PC-9 (cell line): Measurements from ENCODE around the gene INS. TPM values are rescaled to one million over a fixed set of nuclear protein-coding genes. Genes with fewer than 3 reads are reported as not detected.

Experiments
- BruUV-seq: library from RNA; stranded (reverse); fragments of 400-500 nt; replicated peaks from 2 replicates; lab custom pipeline; 2021; lab: Mats Ljungman, UMichigan
- CTCF ChIA-PET: fragments of 300-600 bp; sonication (Branson Sonifier 250); formaldehyde crosslinking; loops from one replicate; lab custom pipeline; 2022; ENCODE audit warnings: antibody characterized with exemption; lab: Charles Lee
- POLR2A ChIA-PET: fragments of 300-600 bp; sonication (Branson Sonifier 250); formaldehyde crosslinking; loops from one replicate; lab custom pipeline; 2022; ENCODE audit warnings: antibody characterized with exemption; ENCODE audit not compliant: unreplicated experiment; lab: Charles Lee
- DNase-seq, 2 experiments: peaks; one replicate each; pipeline versions ENCODE4 v3.0.0 to v3.0.0-alpha.2; 2015 to 2022; ENCODE audit warnings: mixed read lengths in 1 of 2
- H2AFZ ChIP-seq: fragments of 200-600 bp; sonication (generic); 2 replicates; pipeline ENCODE4 v1.8.1; 2017; ENCODE audit warnings: antibody characterized with exemption
- H3F3A ChIP-seq: fragments of 200-600 bp; sonication (generic); 2 replicates; pipeline ENCODE4 v1.8.1; 2017; ENCODE audit warnings: antibody characterized with exemption, mild to moderate bottlenecking, low read depth; ENCODE audit not compliant: insufficient read depth
- H3K27ac ChIP-seq: fragments of 200-600 bp; sonication (generic); 2 replicates; pipeline ENCODE4 v1.6.1; 2016; ENCODE audit warnings: mixed run types
- H3K27me3 ChIP-seq: fragments of 200-600 bp; sonication (generic); 2 replicates; pipeline ENCODE4 v1.6.1; 2016; ENCODE audit warnings: low read depth, mixed run types; ENCODE audit not compliant: insufficient read depth
- H3K36me3 ChIP-seq: fragments of 200-600 bp; sonication (generic); 2 replicates; pipeline ENCODE4 v1.6.1; 2016; ENCODE audit warnings: low read depth, mixed run types
- H3K4me1 ChIP-seq: fragments of 200-600 bp; sonication (generic); replicated peaks from 2 replicates; pipeline ENCODE4 v1.6.1; 2016; ENCODE audit warnings: mixed run types; ENCODE audit not compliant: insufficient read depth
- H3K4me2 ChIP-seq: fragments of 200-600 bp; sonication (generic); 2 replicates; pipeline ENCODE4 v1.6.1; 2017; ENCODE audit warnings: mixed run types
- H3K4me3 ChIP-seq: fragments of 200-600 bp; sonication (generic); 2 replicates; pipeline ENCODE4 v1.6.1; 2016; ENCODE audit warnings: mixed run types
- H3K79me2 ChIP-seq: fragments of 200-600 bp; sonication (generic); 2 replicates; pipeline ENCODE4 v1.6.1; 2017; ENCODE audit warnings: low read depth, mixed run types
- H3K9me2 ChIP-seq: fragments of 200-600 bp; sonication (generic); 2 replicates; pipeline ENCODE4 v1.8.1; 2017; ENCODE audit warnings: mild to moderate bottlenecking; ENCODE audit not compliant: insufficient read depth
- H3K9me3 ChIP-seq: fragments of 200-600 bp; sonication (generic); 2 replicates; pipeline ENCODE4 v1.8.1; 2016; ENCODE audit warnings: low read depth; ENCODE audit not compliant: insufficient read depth
- H4K20me1 ChIP-seq: fragments of 200-600 bp; sonication (generic); 2 replicates; pipeline ENCODE4 v1.8.1; 2017; ENCODE audit not compliant: insufficient read depth
- EZH2 ChIP-seq: fragments of 200-600 bp; sonication (generic); IDR thresholded peaks from 2 replicates; pipeline ENCODE4 v1.8.0; 2017; ENCODE audit warnings: antibody characterized with exemption, low read depth
- intact Hi-C: fragments of 100-400 bp; cut with micrococcal nuclease; formaldehyde crosslinking; loops from one replicate; pipeline ENCODE4 v1.10.0; 2022; ENCODE audit not compliant: unreplicated experiment
- total RNA-seq: library from RNA; stranded (reverse); gene quantifications from 2 replicates; pipeline ENCODE4 v1.2.3, GENCODE V29; 2021
- TF ChIP-seq, protein P1 (sequence below): fragments of 200-600 bp; sonication (generic); conservative IDR thresholded peaks from 2 replicates; pipeline ENCODE4 v1.6.1; 2017; ENCODE audit warnings: mixed run types, antibody characterized with exemption, mild to moderate bottlenecking, moderate library complexity

The INS gene
- total RNA-seq, 1 experiment from 2014 or later, result not detected

DNA sequence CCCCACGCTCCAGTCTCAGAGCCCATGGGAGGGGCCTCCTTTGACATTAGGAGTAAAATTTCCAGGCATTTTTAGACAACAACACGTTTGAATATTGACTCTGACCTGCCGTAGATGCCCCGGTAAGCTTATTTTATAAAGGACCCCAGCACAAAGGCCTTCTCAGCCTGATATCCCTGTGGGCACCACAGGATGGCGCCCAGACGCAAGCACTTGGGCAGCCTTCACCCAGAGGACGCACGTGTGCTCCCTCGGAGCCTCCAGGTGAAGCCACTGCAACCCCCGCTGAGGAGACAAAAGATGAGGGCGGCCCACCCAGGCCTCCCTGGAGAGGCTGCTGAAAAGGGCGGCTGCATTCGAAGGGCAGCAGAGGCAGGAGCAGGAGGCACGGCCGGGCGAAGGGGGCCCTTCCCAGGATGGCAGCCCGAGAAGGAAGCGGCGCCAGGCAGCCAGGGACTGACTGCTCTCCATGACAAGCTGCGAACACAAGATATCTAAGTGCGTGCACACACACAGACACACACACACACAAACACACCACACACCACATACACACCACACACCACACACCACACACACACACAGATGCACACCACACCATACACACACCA, 25.8 kb upstream of the INS start:
- Histone ChIP-seq H4K20me1 (no peaks in the 10 kb centered on the region), H3K36me3 (no peaks in the 10 kb centered on the region), H3K27me3 (no peaks in the 10 kb centered on the region), H3K27ac (no peak overlapping the region), H3K4me2 (no peak overlapping the region), H3K9me3 (no peaks in the 10 kb centered on the region), H3K4me3 (no peak overlapping the region), H2AFZ (no peak overlapping the region), H3K9me2 (no peaks in the 10 kb centered on the region), H3F3A (peaks cover 6% of the 10 kb centered on the region; the same call in 1 of the 2 replicates), H3K79me2 (no peaks in the 10 kb centered on the region), H3K4me1 (peaks cover 3% of the 10 kb centered on the region; the same call in 1 of the 2 replicates)
- BruUV-seq, result no TSS peak
- ChIA-PET CTCF (interaction anchor here (0.5 to 0.9 kb wide), 2 partner anchors 22 to 233 kb away, joined by 3 read pairs; no protein-coding TSS in a partner anchor), POLR2A (no interaction called here)
- intact Hi-C loops, result no loop called here
- DNase-seq, result no peak
- no peak for TF ChIP-seq EZH2
- TF ChIP-seq, protein P1, sequence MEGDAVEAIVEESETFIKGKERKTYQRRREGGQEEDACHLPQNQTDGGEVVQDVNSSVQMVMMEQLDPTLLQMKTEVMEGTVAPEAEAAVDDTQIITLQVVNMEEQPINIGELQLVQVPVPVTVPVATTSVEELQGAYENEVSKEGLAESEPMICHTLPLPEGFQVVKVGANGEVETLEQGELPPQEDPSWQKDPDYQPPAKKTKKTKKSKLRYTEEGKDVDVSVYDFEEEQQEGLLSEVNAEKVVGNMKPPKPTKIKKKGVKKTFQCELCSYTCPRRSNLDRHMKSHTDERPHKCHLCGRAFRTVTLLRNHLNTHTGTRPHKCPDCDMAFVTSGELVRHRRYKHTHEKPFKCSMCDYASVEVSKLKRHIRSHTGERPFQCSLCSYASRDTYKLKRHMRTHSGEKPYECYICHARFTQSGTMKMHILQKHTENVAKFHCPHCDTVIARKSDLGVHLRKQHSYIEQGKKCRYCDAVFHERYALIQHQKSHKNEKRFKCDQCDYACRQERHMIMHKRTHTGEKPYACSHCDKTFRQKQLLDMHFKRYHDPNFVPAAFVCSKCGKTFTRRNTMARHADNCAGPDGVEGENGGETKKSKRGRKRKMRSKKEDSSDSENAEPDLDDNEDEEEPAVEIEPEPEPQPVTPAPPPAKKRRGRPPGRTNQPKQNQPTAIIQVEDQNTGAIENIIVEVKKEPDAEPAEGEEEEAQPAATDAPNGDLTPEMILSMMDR, result peak; percentile 51; the same call in 1 of the 2 replicates

DNA sequence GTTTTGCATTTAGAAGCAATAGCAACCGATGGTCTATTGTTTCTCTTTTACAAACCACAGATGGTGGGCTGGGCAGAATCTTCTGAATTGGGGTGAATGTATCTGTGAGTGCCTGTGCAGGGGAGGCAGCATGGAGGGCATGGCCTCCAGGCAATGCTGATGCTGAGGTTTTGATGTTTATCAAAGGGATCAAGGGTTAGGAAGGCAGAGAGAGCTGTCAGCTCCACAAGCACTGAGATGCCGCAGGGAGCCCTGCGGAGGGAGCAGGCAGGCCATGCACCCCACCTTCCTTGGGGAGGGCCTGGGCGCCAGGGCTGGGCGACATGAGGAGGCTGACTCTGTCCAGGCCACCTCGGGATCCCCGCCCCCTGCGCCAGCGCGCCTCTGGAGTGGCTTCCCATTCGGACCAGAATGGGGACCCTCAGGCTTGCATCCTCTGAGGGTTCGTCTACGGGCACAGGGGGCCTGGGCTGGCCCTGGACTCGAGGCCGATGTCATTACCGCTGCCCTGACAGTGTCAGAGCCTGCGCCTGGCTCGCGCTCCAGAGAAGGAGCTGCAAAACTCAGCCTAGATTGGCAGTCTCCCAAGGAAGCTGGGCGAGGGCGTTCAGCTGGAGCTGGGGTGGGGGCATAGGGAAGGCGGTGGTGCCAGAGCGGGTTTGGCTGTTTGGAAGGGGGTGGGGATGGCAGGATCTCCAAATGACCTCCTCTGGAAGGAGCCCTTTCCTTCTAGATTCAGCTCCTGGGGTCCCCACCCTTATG, 24.5 kb upstream of the INS start:
- ChIA-PET POLR2A (no interaction called here), CTCF (no interaction called here)
- intact Hi-C loops, result no loop called here
- H3K4me3 ChIP-seq, result no peak overlapping the region
- peaks cover 9% of the 10 kb centered on the region; the same call in 1 of the 2 replicates for H3F3A ChIP-seq
- no peak overlapping the region for H2AFZ ChIP-seq
- no peaks in the 10 kb centered on the region for H3K9me2 ChIP-seq
- no peak overlapping the region for H3K4me2 ChIP-seq
- H3K27ac ChIP-seq, result no peak overlapping the region
- H3K9me3 ChIP-seq, result no peaks in the 10 kb centered on the region
- H3K27me3 ChIP-seq, result no peaks in the 10 kb centered on the region
- H4K20me1 ChIP-seq, result no peaks in the 10 kb centered on the region
- peaks cover 15% of the 10 kb centered on the region for H3K4me1 ChIP-seq
- 0 out of 2 replicates have a peak, but pooled peaks cover 1% of the 10 kb centered on the region for H3K79me2 ChIP-seq
- BruUV-seq, result no TSS peak
- no peaks in the 10 kb centered on the region for H3K36me3 ChIP-seq
- no peak for DNase-seq
- TF ChIP-seq EZH2, result no peak
- TF ChIP-seq, protein P1, result no peak

- Histone ChIP-seq H3K9me3 (no peaks in the 10 kb centered on the region), H3K79me2 (0 out of 2 replicates have a peak, but pooled peaks cover 4% of the 10 kb centered on the region), H3K4me3 (no peak overlapping the region), H3F3A (peaks cover 23% of the 10 kb centered on the region; the same call in 1 of the 2 replicates), H3K27me3 (no peaks in the 10 kb centered on the region), H4K20me1 (no peaks in the 10 kb centered on the region), H3K27ac (no peak overlapping the region), H3K4me2 (no peak overlapping the region), H2AFZ (no peak overlapping the region), H3K9me2 (no peaks in the 10 kb centered on the region), H3K36me3 (no peaks in the 10 kb centered on the region), H3K4me1 (peaks cover 35% of the 10 kb centered on the region)
- CTCF ChIA-PET, result no interaction called here
- intact Hi-C loops, result no loop called here
- no TSS peak for BruUV-seq
- no peak for TF ChIP-seq EZH2
- TF ChIP-seq, protein P1, result no peak
- DNase-seq, result no peak
- POLR2A ChIA-PET, result no interaction called here
Measured at GRCh38 chr11:2182692-2183474, 21.9 kb upstream of the INS start.
